ENCODE results near the gene OBSCN.
A peak's percentile ranks its signal among the peaks of the same experiment; 100 is the strongest.

The OBSCN gene

DNA sequence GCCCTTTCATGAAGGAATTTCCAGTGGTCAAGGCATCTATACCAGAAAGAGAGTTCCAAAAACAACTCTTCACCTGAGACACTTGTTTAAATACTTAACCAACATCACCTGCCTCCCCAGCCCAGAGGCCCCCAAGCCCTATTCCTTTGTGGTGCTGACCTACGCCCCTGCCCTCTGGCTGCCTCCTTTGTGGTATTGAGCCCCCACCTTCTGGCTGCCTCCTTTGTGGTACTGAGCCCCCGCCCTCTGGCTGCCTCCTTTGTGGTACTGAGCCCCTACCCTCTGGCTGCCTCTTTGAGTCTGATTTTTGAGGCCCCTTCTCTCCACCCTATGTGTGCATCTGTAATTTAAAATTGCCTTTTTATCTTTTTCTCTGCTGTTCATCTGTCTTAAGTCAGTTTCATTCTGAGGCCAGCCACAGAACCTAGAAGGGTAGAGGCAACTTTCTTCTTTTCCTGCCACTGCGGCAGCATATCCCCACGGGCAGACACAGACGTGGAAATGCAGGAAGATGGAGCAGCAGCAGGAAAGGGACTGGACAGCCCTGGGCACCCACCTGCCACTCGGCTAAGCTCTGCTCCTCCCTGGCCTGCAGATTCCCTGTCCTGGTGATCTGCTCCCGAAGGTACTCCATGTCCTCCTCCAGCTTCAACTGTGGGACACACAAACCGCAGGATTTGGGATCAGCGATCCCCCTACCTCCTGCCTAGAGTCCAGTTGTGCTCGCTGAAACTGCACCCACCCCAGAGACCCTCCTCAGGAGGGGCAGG is 205.6 kb downstream of the OBSCN start:
- H3K27ac Mint-ChIP-seq, result no peak overlapping the region
- H3K9me3 Mint-ChIP-seq, result no peaks in the 10 kb centered on the region
- H3K4me3 Mint-ChIP-seq, result no peak overlapping the region

GRCh38 chr1:228414511-228415211 is 206.8 kb downstream of the OBSCN start:
- H3K27me3 Mint-ChIP-seq (ENCODE audit: low read depth, poor library complexity), result peaks cover 21% of the 10 kb centered on the region
- H3K9me3 Mint-ChIP-seq, result no peaks in the 10 kb centered on the region
- H3K27ac Mint-ChIP-seq, result no peak overlapping the region
- peaks cover 45% of the 10 kb centered on the region for H3K4me1 Mint-ChIP-seq
- peaks cover 7% of the 10 kb centered on the region for H3K36me3 Mint-ChIP-seq (ENCODE audit: low read depth)
- no peak for DNase-seq
- H3K4me3 Mint-ChIP-seq, result no peak overlapping the region
- TF ChIP-seq, protein P1, sequence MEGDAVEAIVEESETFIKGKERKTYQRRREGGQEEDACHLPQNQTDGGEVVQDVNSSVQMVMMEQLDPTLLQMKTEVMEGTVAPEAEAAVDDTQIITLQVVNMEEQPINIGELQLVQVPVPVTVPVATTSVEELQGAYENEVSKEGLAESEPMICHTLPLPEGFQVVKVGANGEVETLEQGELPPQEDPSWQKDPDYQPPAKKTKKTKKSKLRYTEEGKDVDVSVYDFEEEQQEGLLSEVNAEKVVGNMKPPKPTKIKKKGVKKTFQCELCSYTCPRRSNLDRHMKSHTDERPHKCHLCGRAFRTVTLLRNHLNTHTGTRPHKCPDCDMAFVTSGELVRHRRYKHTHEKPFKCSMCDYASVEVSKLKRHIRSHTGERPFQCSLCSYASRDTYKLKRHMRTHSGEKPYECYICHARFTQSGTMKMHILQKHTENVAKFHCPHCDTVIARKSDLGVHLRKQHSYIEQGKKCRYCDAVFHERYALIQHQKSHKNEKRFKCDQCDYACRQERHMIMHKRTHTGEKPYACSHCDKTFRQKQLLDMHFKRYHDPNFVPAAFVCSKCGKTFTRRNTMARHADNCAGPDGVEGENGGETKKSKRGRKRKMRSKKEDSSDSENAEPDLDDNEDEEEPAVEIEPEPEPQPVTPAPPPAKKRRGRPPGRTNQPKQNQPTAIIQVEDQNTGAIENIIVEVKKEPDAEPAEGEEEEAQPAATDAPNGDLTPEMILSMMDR (IDR thresholded peaks at IDR 0.05), result no peak

More for the DNA sequence above, 205.6 kb downstream of the OBSCN start:
- no peak for DNase-seq
- H3K27me3 Mint-ChIP-seq (ENCODE audit: low read depth, poor library complexity), result peaks cover 18% of the 10 kb centered on the region
- H3K36me3 Mint-ChIP-seq (ENCODE audit: low read depth), result peaks cover 7% of the 10 kb centered on the region
- TF ChIP-seq, protein P1 (IDR thresholded peaks at IDR 0.05), result no peak
- H3K4me1 Mint-ChIP-seq, result peaks cover 52% of the 10 kb centered on the region

DNA sequence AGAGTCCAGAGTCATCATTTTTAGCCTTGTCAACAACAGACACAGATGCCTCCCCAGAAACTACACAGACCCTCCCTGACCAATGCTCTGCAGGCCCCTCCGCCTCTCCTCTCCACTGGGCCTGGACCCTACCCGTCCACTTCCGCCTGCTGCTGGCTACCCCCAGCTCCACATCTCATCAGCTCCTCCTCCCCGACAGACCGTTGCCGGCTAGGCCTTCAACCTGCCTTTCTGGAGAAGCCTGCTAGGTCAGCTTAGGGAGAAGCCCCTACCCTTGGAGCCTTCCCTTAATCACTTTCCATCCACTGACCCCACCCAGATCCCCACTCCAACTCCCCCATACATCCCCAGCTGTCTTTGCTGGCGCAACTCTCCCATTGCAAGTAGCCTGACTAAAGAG is 207.4 kb downstream of the OBSCN start:
- Mint-ChIP-seq H3K4me1 (peaks cover 39% of the 10 kb centered on the region), H3K4me3 (peak overlapping the region; percentile 85), H3K36me3 (ENCODE audit: low read depth) (peaks cover 11% of the 10 kb centered on the region), H3K9me3 (peaks cover 4% of the 10 kb centered on the region), H3K27me3 (ENCODE audit: low read depth, poor library complexity) (peaks cover 25% of the 10 kb centered on the region), H3K27ac (peak overlapping the region; percentile 79)
- DNase-seq, result no peak
- TF ChIP-seq, protein P1 (IDR thresholded peaks at IDR 0.05), result no peak

DNA sequence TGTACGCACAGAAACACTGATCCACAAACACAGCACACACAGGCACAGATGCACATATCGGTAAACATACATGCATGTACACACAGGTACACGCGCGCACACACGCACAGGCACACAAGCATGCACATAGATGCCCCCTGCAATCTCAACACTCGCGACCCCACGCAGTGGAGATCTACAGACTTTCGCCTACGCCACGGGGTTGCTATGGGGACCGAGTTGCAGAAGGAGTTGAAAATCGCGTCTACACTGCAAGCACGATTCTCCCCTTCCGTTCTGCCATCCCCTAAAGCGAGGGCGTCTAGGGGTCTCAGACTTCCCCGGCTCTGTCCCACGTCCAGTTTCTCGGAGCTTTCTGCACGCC is 208.0 kb downstream of the OBSCN start:
- no peak for DNase-seq
- peaks cover 36% of the 10 kb centered on the region for H3K4me1 Mint-ChIP-seq
- peaks cover 31% of the 10 kb centered on the region for H3K27me3 Mint-ChIP-seq (ENCODE audit: low read depth, poor library complexity)
- H3K9me3 Mint-ChIP-seq, result peaks cover 7% of the 10 kb centered on the region
- H3K36me3 Mint-ChIP-seq (ENCODE audit: low read depth), result peaks cover 13% of the 10 kb centered on the region
- H3K27ac Mint-ChIP-seq, result no peak overlapping the region
- H3K4me3 Mint-ChIP-seq, result peak overlapping the region; percentile 85
- TF ChIP-seq, protein P1 (IDR thresholded peaks at IDR 0.05), result no peak

GRCh38 chr1:228416217-228416933 is 208.5 kb downstream of the OBSCN start, which contains the start of gene TRIM17:
TSS of gene TRIM17 (minus strand) at chr1:228416861. CDS start at chr1:228415072, 1,789 bp downstream.
- peaks cover 13% of the 10 kb centered on the region for H3K9me3 Mint-ChIP-seq
- peak; percentile 82 for DNase-seq
- no peak within 1 kb of the TSS for H3K27ac Mint-ChIP-seq
- TF ChIP-seq, protein P1 (IDR thresholded peaks at IDR 0.05), result peak; percentile 52
- H3K27me3 Mint-ChIP-seq (ENCODE audit: low read depth, poor library complexity), result peaks cover 33% of the 10 kb centered on the region
- H3K4me1 Mint-ChIP-seq, result peaks cover 32% of the 10 kb centered on the region
- H3K4me3 Mint-ChIP-seq, result peak within 1 kb of the TSS; percentile 85
- H3K36me3 Mint-ChIP-seq (ENCODE audit: low read depth), result peaks cover 16% of the 10 kb centered on the region
